SK-N-SH treated with all-trans-retinoic acid at 6 μM for 48 hours (cell line): Measurements from ENCODE around the gene GPBAR1.

Source experiments
- ZNF565 ChIP-seq: fragments of 450-650 bp; formaldehyde crosslinking; conservative IDR thresholded peaks from 2 replicates; pipeline ENCODE4 v1.5.0; 2020; ENCODE audit warnings: low read depth, mild to moderate bottlenecking, moderate library complexity
- ZNF8 ChIP-seq: fragments of 450-650 bp; formaldehyde crosslinking; IDR thresholded peaks from 2 replicates; pipeline ENCODE4 v1.5.0; 2020; ENCODE audit warnings: mild to moderate bottlenecking, moderate library complexity

DNA sequence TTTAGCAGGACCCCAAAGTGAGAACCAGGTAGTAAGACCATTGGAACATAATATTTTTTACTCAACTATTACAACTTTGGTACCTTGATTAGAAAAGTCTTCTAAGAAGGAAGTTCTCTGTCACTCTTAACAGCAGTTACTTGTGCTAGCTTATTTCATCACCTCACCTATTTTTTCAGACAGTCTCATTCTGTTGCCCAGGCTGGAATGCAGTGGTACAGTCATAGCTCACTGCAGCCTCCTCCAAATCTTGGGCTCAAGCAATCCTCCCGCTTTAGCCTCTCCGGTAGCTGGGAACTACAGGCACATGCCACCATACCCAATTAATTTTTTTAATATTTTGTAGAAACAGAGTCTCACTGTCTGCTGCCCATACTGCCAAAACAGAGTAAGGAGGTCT lies 25.8 kb upstream of the GPBAR1 start:
- TF ChIP-seq ZNF565 (no peak), ZNF8 (no peak)
